Heart right ventricle (tissue), 16 donors: ENCODE data around the gene PKNOX2. TPM values are rescaled to one million over a fixed set of nuclear protein-coding genes. Genes with fewer than 3 reads are reported as not detected.

Experiments used
- ATAC-seq, 8 donors: fragments of 200-7000 bp; cut with Tn5 transposase; one replicate each; pipeline ENCODE4 v1.9.1; 2020; ENCODE audit warnings: mild to moderate bottlenecking in 8 of 8, moderate library complexity in 8 of 8, moderate number of reproducible peaks in 1 of 8
- DNase-seq, 2 donors: peaks; one replicate each; pipeline ENCODE4 v3.0.0-alpha.2; 2020
- H3K27ac ChIP-seq, 10 donors: fragments of 200-600 bp; sonication (generic) in 2 of 10; one replicate each; pipeline versions ENCODE4 v1.5.0 to v1.8.0; 2020 to 2022; ENCODE audit warnings: mild to moderate bottlenecking in 3 of 10
- H3K27me3 ChIP-seq, 7 donors: fragments of 200-600 bp; one replicate each; pipeline ENCODE4 v1.8.0; 2021 to 2022; ENCODE audit warnings: mild to moderate bottlenecking in 2 of 7
- H3K36me3 ChIP-seq, 9 donors: fragments of 200-600 bp; sonication (generic) in 1 of 9; one replicate each; pipeline versions ENCODE4 v1.5.0 to v1.8.0; 2020 to 2022; ENCODE audit warnings: mild to moderate bottlenecking in 2 of 9
- H3K4me1 ChIP-seq, 9 donors: fragments of 200-600 bp; sonication (generic) in 1 of 9; one replicate each; pipeline versions ENCODE4 v1.5.0 to v1.8.0; 2020 to 2022; ENCODE audit warnings: mild to moderate bottlenecking in 4 of 9
- H3K4me3 ChIP-seq, 10 donors: fragments of 200-600 bp; sonication (generic) in 2 of 10; one replicate each; pipeline versions ENCODE4 v1.5.0 to v1.8.0; 2020 to 2022; ENCODE audit warnings: mild to moderate bottlenecking in 7 of 10, moderate library complexity in 2 of 10
- H3K9me3 ChIP-seq, 11 donors: fragments of 200-600 bp in 10 of 11; sonication (generic) in 2 of 11; one replicate each; pipeline versions ENCODE4 v1.5.0 to v1.8.0; 2013 to 2022; ENCODE audit warnings: mild to moderate bottlenecking in 2 of 11, control low read depth in 1 of 11, moderate library complexity in 1 of 11
- WGBS, 2 donors: extraction: QIAGEN DNeasy Blood & Tissue Kit; methylation state at CpG; one replicate each; pipeline ENCODE4 v1.1.7; 2013; ENCODE audit warnings: inconsistent platforms in 1 of 2; 5-methylcytosine and 5-hydroxymethylcytosine counted together
- intact Hi-C, 10 donors: fragments of 100-400 bp; cut with DNase I; formaldehyde crosslinking; loops; one replicate each; pipeline versions ENCODE4 v1.11.1 to v1.14.2; 2022
- polyA plus RNA-seq, 2 donors: library from polyadenylated mRNA; stranded (reverse); fragments of 200-250 nt; gene quantifications; one replicate each; pipeline ENCODE4 v1.2.3, GENCODE V29; 2013
- total RNA-seq, 10 donors: library from RNA; stranded (reverse); fragmentation: NEBNext Ultra II Directional in 3 of 10; extraction: Animal tissue kit (Norgen Biotek cat#: 25700) in 3 of 10; gene quantifications; one replicate each; pipeline versions ENCODE4 v1.2.1 to v1.2.4, GENCODE V29; 2021 to 2023
- TF ChIP-seq, protein P1 (sequence below), 9 donors: fragments of 200-600 bp; sonication (generic) in 2 of 9; IDR thresholded peaks; one replicate each; pipeline versions ENCODE4 v1.5.0 to v1.8.0; 2021 to 2022; ENCODE audit warnings: antibody characterized with exemption in 9 of 9, mild to moderate bottlenecking in 5 of 9, moderate library complexity in 1 of 9
- donor health status: Arrhythmogenic right ventricular cardiomyopathy.
- donor health status: ischemic (EF 13 %, LVEDD 7.1; RV severe dilation, severe dysfunction).
- donor health status: healthy with polysubstance abuse.
- donor health status: DM: no; HTN: yes; CAD: no.
- donor health status: DM: no; HTN: no; CAD: no.
- donor health status: ischemic (EF 25% LVEDD 6.9; RV normal size, moderate dysfunction).
- donor health status: ischemic (EF 25% LVEDD 5.7; RV mildly dilated, moderate dysfunction).
- donor health status: healthy.
- donor health status: DM: yes; HTN: yes; CAD: no.
- donor health status: Ischemic cardiomyopathy.
- donor health status: ischemic (EF 35%, LVEDD 5.7; RV mildly dilated, moderate dysfunction).
- donor health status: nonischemic (EF 11% LVEDD 7.7; RV severe dilation, severe dysfunction).
- donor health status: DM: yes; HTN: yes; CAD: no.
- donor health status: PGD.
- donor health status: ischemic (EF 29% LVEDD 5.4; RV normal size, mild dysfunction).
- donor health status: nonischemic (EF 23%, LVEDD 6.1; RV moderate dilation, normal function).

The PKNOX2 gene
- total and polyA plus RNA-seq, 12 donors = 2.5 to 5.8 (median 4.5) TPM

DNA sequence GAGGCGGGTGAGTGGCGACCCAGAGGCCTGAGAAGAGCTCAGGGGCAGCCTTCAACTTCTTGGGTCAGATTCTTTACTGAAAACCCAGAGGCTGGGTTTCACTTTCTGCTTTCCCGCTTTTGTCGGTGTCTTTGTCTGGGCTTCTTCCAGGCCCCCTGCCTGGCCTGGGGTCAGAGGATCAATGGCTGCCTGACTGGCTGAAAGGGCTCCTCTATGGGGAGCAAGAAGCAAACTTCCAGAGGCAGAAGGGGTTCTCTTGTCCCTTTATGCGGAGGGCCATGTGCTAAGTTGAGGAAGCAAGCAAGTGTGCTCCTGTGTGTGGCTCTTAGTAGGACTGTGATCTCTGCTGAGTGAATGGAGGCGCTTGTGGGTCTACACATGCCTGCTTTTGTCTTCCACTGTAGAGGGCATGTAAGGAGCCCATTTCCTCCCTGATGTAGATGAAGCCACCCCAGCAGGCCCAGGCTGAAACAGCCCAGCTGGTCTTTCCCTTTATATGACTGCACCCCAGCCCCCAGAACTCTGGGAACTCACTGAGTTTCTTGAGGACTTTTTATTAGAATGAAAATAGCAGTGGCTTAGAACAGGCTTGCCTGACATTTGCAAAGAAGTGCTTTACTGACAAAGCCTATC, 1.0 kb upstream of the PKNOX2 start:
- no peak for DNase-seq
- TF ChIP-seq, protein P1, sequence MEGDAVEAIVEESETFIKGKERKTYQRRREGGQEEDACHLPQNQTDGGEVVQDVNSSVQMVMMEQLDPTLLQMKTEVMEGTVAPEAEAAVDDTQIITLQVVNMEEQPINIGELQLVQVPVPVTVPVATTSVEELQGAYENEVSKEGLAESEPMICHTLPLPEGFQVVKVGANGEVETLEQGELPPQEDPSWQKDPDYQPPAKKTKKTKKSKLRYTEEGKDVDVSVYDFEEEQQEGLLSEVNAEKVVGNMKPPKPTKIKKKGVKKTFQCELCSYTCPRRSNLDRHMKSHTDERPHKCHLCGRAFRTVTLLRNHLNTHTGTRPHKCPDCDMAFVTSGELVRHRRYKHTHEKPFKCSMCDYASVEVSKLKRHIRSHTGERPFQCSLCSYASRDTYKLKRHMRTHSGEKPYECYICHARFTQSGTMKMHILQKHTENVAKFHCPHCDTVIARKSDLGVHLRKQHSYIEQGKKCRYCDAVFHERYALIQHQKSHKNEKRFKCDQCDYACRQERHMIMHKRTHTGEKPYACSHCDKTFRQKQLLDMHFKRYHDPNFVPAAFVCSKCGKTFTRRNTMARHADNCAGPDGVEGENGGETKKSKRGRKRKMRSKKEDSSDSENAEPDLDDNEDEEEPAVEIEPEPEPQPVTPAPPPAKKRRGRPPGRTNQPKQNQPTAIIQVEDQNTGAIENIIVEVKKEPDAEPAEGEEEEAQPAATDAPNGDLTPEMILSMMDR (IDR thresholded peaks at IDR 0.05) = no peak
- peaks cover 0 to 72% (median 23%) of the 10 kb centered on the region in 7 donors for H3K27me3 ChIP-seq
- H3K36me3 ChIP-seq = no peaks in the 10 kb centered on the region
- peak overlapping the region in 2 of 10 donors; percentile 68 to 78 for H3K4me3 ChIP-seq
- no peak for ATAC-seq
- peaks cover 2 to 44% (median 24%) of the 10 kb centered on the region in 9 donors for H3K4me1 ChIP-seq
- 93% methylated on average over 6 of the region's 6 CpGs for WGBS, 2 donors
- intact Hi-C loops = loop anchor here (1.0 to 10.0 kb wide), 14 partner anchors 61 to 264 kb away; no protein-coding TSS in a partner anchor
- no peaks in the 10 kb centered on the region for H3K9me3 ChIP-seq
- peak overlapping the region in 5 of 10 donors; percentile 63 to 87 (median 78) for H3K27ac ChIP-seq

DNA sequence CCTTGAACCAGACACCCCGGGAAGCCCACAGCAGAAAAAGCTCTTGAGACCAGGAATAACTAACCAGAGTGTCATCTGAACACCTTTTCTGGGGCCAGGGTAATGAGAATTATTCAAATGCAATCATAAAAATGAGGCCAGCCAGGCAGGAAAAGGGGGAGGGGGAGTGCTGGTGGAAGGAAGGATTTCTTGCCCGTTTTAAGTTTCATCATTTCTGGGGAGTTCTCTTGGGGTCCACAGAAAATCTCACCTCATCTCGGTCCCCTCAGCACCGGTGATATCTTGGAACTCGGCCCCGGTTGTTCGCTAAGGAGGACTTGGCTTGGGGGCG, 495 bp upstream of the PKNOX2 start:
- 12 to 18% methylated on average over 8 of the region's 8 CpGs for WGBS, 2 donors
- ATAC-seq = no peak
- Histone ChIP-seq H3K9me3 (no peaks in the 10 kb centered on the region), H3K27me3 (peaks cover 0 to 77% (median 23%) of the 10 kb centered on the region in 7 donors), H3K36me3 (no peaks in the 10 kb centered on the region), H3K4me3 (peak overlapping the region in 9 of 10 donors; percentile 58 to 80 (median 73)), H3K27ac (peak overlapping the region in 9 of 10 donors; percentile 28 to 87 (median 69)), H3K4me1 (peaks cover 2 to 49% (median 29%) of the 10 kb centered on the region in 9 donors)
- intact Hi-C loops = loop anchor here (1.0 to 10.0 kb wide), 14 partner anchors 61 to 263 kb away; no protein-coding TSS in a partner anchor
- DNase-seq = no peak
- TF ChIP-seq, protein P1 (IDR thresholded peaks at IDR 0.05) = no peak

GRCh38 chr11:125165111-125165842, 726 bp downstream of the PKNOX2 start:
- intact Hi-C loops = loop anchor here in 9 of 10 donors (2.0 to 10.0 kb wide), 11 partner anchors 52 to 242 kb away; no protein-coding TSS in a partner anchor

More at GRCh38 chr11:125165111-125165842, 726 bp downstream of the PKNOX2 start:
- Histone ChIP-seq H3K36me3 (no peaks in the 10 kb centered on the region), H3K4me3 (peak overlapping the region; percentile 58 to 80 (median 74)), H3K27me3 (peaks cover 0 to 83% (median 23%) of the 10 kb centered on the region in 7 donors), H3K27ac (peak overlapping the region; percentile 29 to 87 (median 80)), H3K9me3 (no peaks in the 10 kb centered on the region), H3K4me1 (peaks cover 2 to 59% (median 36%) of the 10 kb centered on the region in 9 donors)
- TF ChIP-seq, protein P1 (IDR thresholded peaks at IDR 0.05) = no peak
- DNase-seq (peak in 1 of 2 donors; percentile 42), ATAC-seq (peak; percentile 3 to 48 (median 20))
- WGBS, 2 donors = 0 to 1% methylated on average over 60 to 80 of the region's 80 CpGs
